NCI-H526 treated with DMSO at 0.1 percent for 48 hours (cell line): Measurements from ENCODE around the gene ENTPD5.
"Not testable (repeated sequence)": the region's sequence is repeated elsewhere in the genome, so short reads cannot be mapped to it uniquely, and the experiment has no call there.

ENCODE experiments used
- DNase-seq: peaks from one replicate; lab custom pipeline; 2025; lab: John Stamatoyannopoulos, UW

The ENTPD5 gene

GRCh38 chr14:73944432-73945158 lies 74.5 kb downstream of the ENTPD5 start:
- DNase-seq = no peak

GRCh38 chr14:73943083-73943482 lies 76.0 kb downstream of the ENTPD5 start:
- no peak for DNase-seq

- DNase-seq = no peak
These were observed 76.9 kb downstream of the ENTPD5 start for GRCh38 chr14:73942180-73942579.

GRCh38 chr14:73937012-73937411 lies 82.1 kb downstream of the ENTPD5 start:
- no peak for DNase-seq

- DNase-seq = no peak
These were observed 82.5 kb downstream of the ENTPD5 start for GRCh38 chr14:73936548-73936947.

GRCh38 chr14:73935666-73936065 lies 83.4 kb downstream of the ENTPD5 start:
- DNase-seq = no peak

GRCh38 chr14:73924337-73924736 lies 94.8 kb downstream of the ENTPD5 start:
- no peak for DNase-seq

- not testable (repeated sequence) for DNase-seq
These were observed 99.6 kb downstream of the ENTPD5 start for GRCh38 chr14:73919457-73919856.

- DNase-seq = no peak
These were observed 102.8 kb downstream of the ENTPD5 start for GRCh38 chr14:73916324-73916723.

GRCh38 chr14:73913256-73913655 lies 105.8 kb downstream of the ENTPD5 start:
- DNase-seq = no peak

GRCh38 chr14:73909681-73910080 lies 109.4 kb downstream of the ENTPD5 start:
- DNase-seq = no peak
